ENCODE measurements around the gene TP53BP2.

The TP53BP2 gene

GRCh38 chr1:223853275-223853674, 7.5 kb upstream of the TP53BP2 start:
- ChIA-PET CTCF (no interaction called here), POLR2A (interaction anchor here (2.8 kb wide), 1 partner anchor 7 kb away, joined by 17 read pairs; the partner anchor contains the start of gene TP53BP2)
- TF ChIP-seq NFRKB (IDR thresholded peaks at IDR 0.05): no peak
- no peak for TF ChIP-seq CTBP1 (IDR thresholded peaks at IDR 0.05; ENCODE audit: borderline replicate concordance)
- no peak for TF ChIP-seq FOXM1 (IDR thresholded peaks at IDR 0.05; ENCODE audit: borderline replicate concordance)
- TF ChIP-seq ELF4 (IDR thresholded peaks at IDR 0.05): no peak
- TF ChIP-seq L3MBTL2 (conservative IDR thresholded peaks at IDR 0.05): no peak
- no peak for TF ChIP-seq BHLHE40 (IDR thresholded peaks at IDR 0.05; ENCODE audit: borderline replicate concordance)
- no peak for TF ChIP-seq PKNOX1 (IDR thresholded peaks at IDR 0.05)
- TF ChIP-seq HDGF (IDR thresholded peaks at IDR 0.05; ENCODE audit: borderline replicate concordance): no peak
- TF ChIP-seq SUZ12 (IDR thresholded peaks at IDR 0.05): no peak
- no peak for TF ChIP-seq TARDBP (IDR thresholded peaks at IDR 0.05)
- no peak for TF ChIP-seq FOXA1 (IDR thresholded peaks at IDR 0.05)
- TF ChIP-seq FOXK2 (IDR thresholded peaks at IDR 0.05): no peak
- TF ChIP-seq LEF1 (IDR thresholded peaks at IDR 0.05; ENCODE audit: borderline replicate concordance): no peak
- TF ChIP-seq SP1 (IDR thresholded peaks at IDR 0.05): no peak
- TF ChIP-seq ARNT (IDR thresholded peaks at IDR 0.05): no peak
- no peak for TF ChIP-seq ZNF384 (IDR thresholded peaks at IDR 0.05)
- no peak for DNase-seq (ENCODE audit: extremely low spot score)

- DNase-seq (ENCODE audit: extremely low spot score): no peak
- POLR2A ChIA-PET: no interaction called here
- CTCF ChIA-PET: interaction anchor here (0.8 kb wide), 1 partner anchor 151 kb away, joined by 3 read pairs; no protein-coding TSS in a partner anchor
- TF ChIP-seq ZNF384 (IDR thresholded peaks at IDR 0.05): 0 out of 2 replicates have a peak, but pooled peaks have one; percentile 44
- TF ChIP-seq PKNOX1 (IDR thresholded peaks at IDR 0.05): no peak
These were observed 6.6 kb upstream of the TP53BP2 start for GRCh38 chr1:223852337-223852736.

- ChIA-PET POLR2A (no interaction called here), CTCF (no interaction called here)
- no peak for DNase-seq (ENCODE audit: extremely low spot score)
- TF ChIP-seq CTBP1 (IDR thresholded peaks at IDR 0.05; ENCODE audit: borderline replicate concordance): no peak
- no peak for TF ChIP-seq SP1 (IDR thresholded peaks at IDR 0.05)
- no peak for TF ChIP-seq FOXA1 (IDR thresholded peaks at IDR 0.05)
- no peak for TF ChIP-seq ELF4 (IDR thresholded peaks at IDR 0.05)
These were observed 3.9 kb upstream of the TP53BP2 start for GRCh38 chr1:223849352-223850254.

GRCh38 chr1:223848536-223848935, 2.8 kb upstream of the TP53BP2 start:
- TF ChIP-seq FOXK2 (IDR thresholded peaks at IDR 0.05) (no peak), NFRKB (IDR thresholded peaks at IDR 0.05) (no peak), FOXA1 (IDR thresholded peaks at IDR 0.05) (no peak), LEF1 (IDR thresholded peaks at IDR 0.05; ENCODE audit: borderline replicate concordance) (no peak), L3MBTL2 (conservative IDR thresholded peaks at IDR 0.05) (no peak)
- POLR2A ChIA-PET: no interaction called here
- CTCF ChIA-PET: no interaction called here
- DNase-seq (ENCODE audit: extremely low spot score): no peak

- POLR2A ChIA-PET: no interaction called here
- no peak for DNase-seq (ENCODE audit: extremely low spot score)
- CTCF ChIA-PET: no interaction called here
- no peak for TF ChIP-seq ZNF384 (IDR thresholded peaks at IDR 0.05)
- no peak for TF ChIP-seq NFRKB (IDR thresholded peaks at IDR 0.05)
- no peak for TF ChIP-seq LEF1 (IDR thresholded peaks at IDR 0.05; ENCODE audit: borderline replicate concordance)
These were observed 2.1 kb upstream of the TP53BP2 start for GRCh38 chr1:223847781-223848345.

GRCh38 chr1:223845037-223845809, 524 bp downstream of the TP53BP2 start:
- POLR2A ChIA-PET: interaction anchor here (0.6 to 2.7 kb wide), 17 partner anchors 9 to 148 kb away, joined by 3 to 21 read pairs (median 5); no protein-coding TSS in a partner anchor
- TF ChIP-seq NFRKB (IDR thresholded peaks at IDR 0.05) (no peak), ZNF384 (IDR thresholded peaks at IDR 0.05) (no peak), PKNOX1 (IDR thresholded peaks at IDR 0.05) (peak; percentile 47; the same call in 1 of the 2 replicates), ARNT (IDR thresholded peaks at IDR 0.05) (no peak), HDGF (IDR thresholded peaks at IDR 0.05; ENCODE audit: borderline replicate concordance) (no peak), LEF1 (IDR thresholded peaks at IDR 0.05; ENCODE audit: borderline replicate concordance) (peak; percentile 52; the same call in 1 of the 2 replicates)
- DNase-seq (ENCODE audit: extremely low spot score): peak; percentile 44
- CTCF ChIA-PET: interaction anchor here (0.6 to 2.4 kb wide), 8 partner anchors 8 to 204 kb away, joined by 3 to 9 read pairs (median 3); no protein-coding TSS in a partner anchor

Data from HEK293T (cell line).